ENCODE results near the gene SHFL. TPM values are rescaled to one million over a fixed set of nuclear protein-coding genes. Genes with fewer than 3 reads are reported as not detected.

Gene SHFL
- total and polyA plus RNA-seq, 2 of the 4 experiments (the other 2 are of a cell fraction), result 9.0 to 32.1 TPM

DNA sequence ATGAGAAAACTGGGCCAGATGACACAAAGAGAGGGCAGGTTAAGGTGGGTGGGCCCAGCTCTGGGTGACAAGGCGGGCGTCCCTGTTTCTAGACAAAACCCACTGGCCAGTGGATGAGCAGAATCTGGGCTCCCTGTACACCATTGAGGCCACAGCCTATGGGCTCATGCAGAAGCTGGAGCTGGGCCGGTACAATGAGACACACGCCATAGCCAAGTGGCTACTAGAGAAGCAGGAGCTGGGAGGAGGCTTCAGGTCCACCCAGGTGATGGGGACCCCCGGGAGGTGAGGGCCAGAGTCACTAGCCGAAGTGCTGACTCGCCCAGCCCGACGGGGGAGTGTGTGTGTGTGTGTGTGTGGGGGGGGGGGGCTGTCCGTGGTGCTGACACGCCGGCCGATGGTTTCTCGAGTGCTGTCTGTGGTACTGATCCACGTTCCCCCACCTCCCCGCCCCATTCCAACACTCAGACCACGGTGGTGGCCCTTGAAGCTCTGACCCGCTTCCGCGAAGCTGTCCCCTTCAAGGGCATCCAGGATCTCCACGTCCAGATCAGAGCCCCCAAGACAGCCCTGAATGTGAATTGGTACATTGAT is 24.3 kb upstream of the SHFL start:
- no peak overlapping the region for H2BK20ac ChIP-seq (ENCODE audit: low read depth, low read length)
- DNase-seq (no peak), ATAC-seq (ENCODE audit: low read depth) (peak; percentile 63)
- H3K4me1 ChIP-seq (ENCODE audit: control insufficient read depth, insufficient read depth, low read length), result no peaks in the 10 kb centered on the region
- H4K20me1 ChIP-seq (ENCODE audit: insufficient read depth, low read length), result no peaks in the 10 kb centered on the region
- no peak overlapping the region for H2BK5ac ChIP-seq (ENCODE audit: low read depth, low read length, poor library complexity, severe bottlenecking)
- H2AFZ ChIP-seq (replicated peaks; ENCODE audit: low read length, poor library complexity), result no peak overlapping the region
- H3K4ac ChIP-seq (ENCODE audit: low read depth, low read length), result no peak overlapping the region
- TF ChIP-seq CEBPB (IDR thresholded peaks at IDR 0.05; ENCODE audit: low read depth, low read length), result no peak
- 0 out of 2 replicates have a peak, but pooled peaks have one; percentile 22 for TF ChIP-seq MXI1 (IDR thresholded peaks at IDR 0.05; ENCODE audit: borderline replicate concordance, low read depth, low read length)
- H3K18ac ChIP-seq (ENCODE audit: low read depth, low read length), result no peak overlapping the region
- no peak overlapping the region for H4K91ac ChIP-seq (ENCODE audit: insufficient read depth, low read depth, low read length)
- no peak overlapping the region for H3K9ac ChIP-seq (ENCODE audit: low read depth, low read length)
- intact Hi-C loops (cut with micrococcal nuclease), result no loop called here
- no TSS peak for BruUV-seq (replicated peaks)
- no peak overlapping the region for H2BK15ac ChIP-seq (ENCODE audit: low read depth, low read length)
- no peak overlapping the region for H2AK5ac ChIP-seq (ENCODE audit: low read depth, low read length)
- H3K23ac ChIP-seq (ENCODE audit: low read depth, low read length), result no peak overlapping the region
- no peaks in the 10 kb centered on the region for H3K79me1 ChIP-seq (ENCODE audit: low read depth in 1 of 2, low read length in 2 of 2)
- H2BK120ac ChIP-seq (ENCODE audit: low read depth, low read length), result no peak overlapping the region
- no peak overlapping the region for H4K8ac ChIP-seq (ENCODE audit: low read depth in 2 of 2, low read length in 2 of 2)
- 0% methylated on average over 1 of the region's 21 CpGs; no CpG with 5 or more reads in 1 of the 2 experiments for WGBS, 2 experiments (ENCODE audit: extremely low coverage in 2 of 2, insufficient read length in 1 of 2)
- no peak overlapping the region for H3K14ac ChIP-seq (replicated peaks; ENCODE audit: low read depth, low read length)
- no peaks in the 10 kb centered on the region for H3K9me1 ChIP-seq (ENCODE audit: insufficient read depth, low read length)
- peaks cover 11% of the 10 kb centered on the region; the same call in 1 of the 2 replicates for H3K27me3 ChIP-seq (ENCODE audit: control insufficient read depth, insufficient read depth, low read length)
- dilution Hi-C loops (cut with HindIII; ENCODE audit: low sequenced_read_pairs, unreplicated experiment), result no loop called here
- 0 out of 2 replicates have a peak, but pooled peaks cover 2% of the 10 kb centered on the region for H3K9me3 ChIP-seq (ENCODE audit: control insufficient read depth, insufficient read depth, low read length)
- no peak overlapping the region for H2AK9ac ChIP-seq (replicated peaks; ENCODE audit: low read depth, low read length, poor library complexity)
- no peak overlapping the region for H4K5ac ChIP-seq (ENCODE audit: low read depth, low read length)
- H3K27ac ChIP-seq (ENCODE audit: insufficient read depth, low read length), result no peak overlapping the region
- ChIA-PET POLR2A (ENCODE audit: unreplicated experiment) (no interaction called here), CTCF (no interaction called here)
- in situ Hi-C loops (cut with MboI; ENCODE audit: low sequenced_read_pairs), result loop anchor here (25.0 kb wide), 1 partner anchor 925 kb away; the partner anchor contains the start of genes OR7G3 and ZNF317
- no peaks in the 10 kb centered on the region for H3K36me3 ChIP-seq (ENCODE audit: control insufficient read depth, insufficient read depth, low read length)
- H3K56ac ChIP-seq (ENCODE audit: extremely low read depth, insufficient read depth, low read length), result no peak overlapping the region
- H3K4me3 ChIP-seq (ENCODE audit: insufficient read depth, low read depth, low read length), result no peak overlapping the region
- H3K4me2 ChIP-seq (ENCODE audit: low read depth, low read length), result no peak overlapping the region

All from IMR-90 (cell line).